Fibroblast of mammary gland (primary cell): ENCODE measurements around the gene HEG1.
A peak's percentile ranks its signal among the peaks of the same experiment; 100 is the strongest.

Source experiments
- DNase-seq: peaks from one replicate; pipeline ENCODE4 v3.0.0-alpha.2; 2010; ENCODE audit warnings: low read depth
- H3K4me3 ChIP-seq: 2 replicates; pipeline ENCODE4 v1.5.1; 2011; ENCODE audit warnings: low read depth, mild to moderate bottlenecking, low read length, moderate library complexity; ENCODE audit not compliant: control insufficient read depth
- TF ChIP-seq, protein P1 (sequence below): conservative IDR thresholded peaks from 2 replicates; pipeline ENCODE4 v1.5.1; 2011; ENCODE audit warnings: low read depth, low read length, inconsistent platforms; ENCODE audit not compliant: control insufficient read depth, insufficient read depth

HEG1 gene

GRCh38 chr3:125023833-125024555, 31.8 kb downstream of the HEG1 start:
- H3K4me3 ChIP-seq: no peak overlapping the region
- DNase-seq: no peak
- TF ChIP-seq, protein P1, sequence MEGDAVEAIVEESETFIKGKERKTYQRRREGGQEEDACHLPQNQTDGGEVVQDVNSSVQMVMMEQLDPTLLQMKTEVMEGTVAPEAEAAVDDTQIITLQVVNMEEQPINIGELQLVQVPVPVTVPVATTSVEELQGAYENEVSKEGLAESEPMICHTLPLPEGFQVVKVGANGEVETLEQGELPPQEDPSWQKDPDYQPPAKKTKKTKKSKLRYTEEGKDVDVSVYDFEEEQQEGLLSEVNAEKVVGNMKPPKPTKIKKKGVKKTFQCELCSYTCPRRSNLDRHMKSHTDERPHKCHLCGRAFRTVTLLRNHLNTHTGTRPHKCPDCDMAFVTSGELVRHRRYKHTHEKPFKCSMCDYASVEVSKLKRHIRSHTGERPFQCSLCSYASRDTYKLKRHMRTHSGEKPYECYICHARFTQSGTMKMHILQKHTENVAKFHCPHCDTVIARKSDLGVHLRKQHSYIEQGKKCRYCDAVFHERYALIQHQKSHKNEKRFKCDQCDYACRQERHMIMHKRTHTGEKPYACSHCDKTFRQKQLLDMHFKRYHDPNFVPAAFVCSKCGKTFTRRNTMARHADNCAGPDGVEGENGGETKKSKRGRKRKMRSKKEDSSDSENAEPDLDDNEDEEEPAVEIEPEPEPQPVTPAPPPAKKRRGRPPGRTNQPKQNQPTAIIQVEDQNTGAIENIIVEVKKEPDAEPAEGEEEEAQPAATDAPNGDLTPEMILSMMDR: no peak

DNA sequence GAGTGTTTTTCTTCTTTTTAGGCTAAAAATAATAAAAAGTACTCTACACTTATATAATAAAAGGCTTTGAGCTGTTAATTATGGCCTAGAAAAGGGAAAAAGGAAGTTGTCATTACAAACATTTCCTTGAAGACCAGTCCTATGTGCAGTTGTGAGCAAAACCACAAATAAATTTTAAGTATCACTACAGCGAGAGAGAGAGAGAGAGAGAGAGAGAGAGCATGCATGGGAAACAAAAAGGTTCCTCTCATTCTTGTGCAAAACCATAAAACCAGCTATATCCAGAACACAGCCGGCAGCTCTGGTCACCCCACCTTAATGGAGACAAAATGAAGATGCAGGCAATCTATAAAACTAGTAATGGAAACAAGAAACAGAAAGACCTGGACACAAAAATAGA, 33.6 kb downstream of the HEG1 start:
- H3K4me3 ChIP-seq: no peak overlapping the region
- TF ChIP-seq, protein P1: no peak
- DNase-seq: no peak

DNA sequence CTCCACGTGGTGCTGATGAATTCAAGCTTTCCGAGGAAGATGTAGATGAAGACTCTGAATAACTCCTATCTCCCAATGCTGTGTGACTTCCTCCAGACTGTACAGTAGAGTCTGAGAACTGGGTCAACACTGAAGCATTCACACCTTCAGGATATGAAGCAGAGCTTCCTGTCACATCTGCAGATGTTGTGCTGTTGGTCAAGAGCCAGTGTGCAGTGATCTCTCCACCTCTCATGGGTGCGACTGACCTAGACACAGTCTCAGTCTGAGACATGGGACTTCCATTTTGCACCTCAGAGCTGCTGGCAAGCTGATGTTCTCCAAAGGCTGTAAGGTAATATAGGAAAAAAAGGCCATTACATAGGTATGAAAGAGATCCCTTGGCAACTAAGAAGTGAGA, 36.5 kb downstream of the HEG1 start:
- TF ChIP-seq, protein P1: no peak
- no peak overlapping the region for H3K4me3 ChIP-seq
- DNase-seq: no peak

DNA sequence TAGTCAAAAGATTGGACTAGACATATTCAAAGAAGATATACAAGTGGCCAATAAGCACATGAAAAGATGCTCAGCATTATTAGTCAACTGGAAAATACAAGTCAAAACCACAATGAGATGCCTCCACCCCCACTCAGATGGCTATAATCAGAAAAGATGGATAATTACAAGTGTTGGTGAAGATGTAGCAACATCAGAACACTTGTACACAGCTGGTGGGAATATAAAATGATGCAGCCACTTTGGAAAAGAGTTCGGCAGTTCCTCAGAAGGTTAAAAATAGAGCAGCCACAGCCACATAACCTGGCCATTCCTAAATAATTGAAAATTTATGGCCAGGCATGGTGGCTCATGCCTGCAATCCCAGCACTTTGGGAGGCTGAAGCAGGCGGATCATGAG, 38.4 kb downstream of the HEG1 start:
- TF ChIP-seq, protein P1: no peak
- no peak overlapping the region for H3K4me3 ChIP-seq
- DNase-seq: peak; percentile 27

DNA sequence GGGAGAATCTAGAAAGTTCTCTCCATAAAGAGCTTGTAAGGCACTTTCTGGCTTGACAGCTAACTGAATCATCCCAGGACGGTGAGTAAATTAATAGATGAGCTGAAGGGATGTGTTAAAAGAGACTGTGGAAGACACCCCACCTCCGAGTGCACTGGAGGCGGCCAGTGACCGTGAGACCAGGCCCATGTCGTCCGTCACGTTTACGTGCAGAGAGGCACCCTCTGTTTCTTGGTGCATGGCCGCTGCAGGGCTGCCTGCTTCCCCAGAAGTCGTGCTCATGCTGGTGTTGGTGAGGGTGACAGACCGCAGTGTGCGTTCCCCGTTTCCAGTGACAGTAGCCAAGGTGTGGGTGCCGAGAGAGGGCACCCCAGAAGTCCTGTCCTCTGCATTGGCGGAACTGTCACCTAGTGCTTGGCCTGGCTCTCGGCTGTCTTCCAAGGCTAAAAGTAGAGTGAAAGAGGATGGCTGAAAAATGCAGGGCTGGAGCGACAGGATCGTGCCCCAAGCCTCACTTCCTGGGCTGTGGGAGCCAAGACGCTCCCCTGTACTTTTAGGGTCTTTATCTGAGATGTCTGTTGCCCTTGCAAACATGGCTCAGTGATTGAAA, 41.1 kb downstream of the HEG1 start:
- no peak for DNase-seq

DNA sequence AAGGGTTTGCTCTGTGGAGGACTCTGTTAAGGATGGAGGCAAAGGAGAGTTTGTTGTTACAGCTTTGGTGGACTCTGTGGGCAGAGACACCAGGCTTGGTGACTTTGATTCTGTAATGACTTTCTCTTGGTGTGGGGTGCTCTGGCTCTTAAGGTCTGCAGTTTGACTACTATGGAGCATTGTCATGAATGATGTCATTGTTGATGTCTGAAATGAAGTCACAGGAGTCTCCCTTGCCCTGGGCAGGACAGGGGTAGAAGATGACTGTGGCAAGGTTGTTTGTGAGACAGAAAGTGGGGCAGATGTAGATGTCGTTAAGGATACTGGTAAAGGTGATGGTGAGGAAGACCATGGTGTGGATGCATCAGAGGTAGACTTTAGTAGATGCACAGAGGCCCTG, 42.7 kb downstream of the HEG1 start:
- no peak for DNase-seq
- TF ChIP-seq, protein P1: no peak
- no peak overlapping the region for H3K4me3 ChIP-seq

More for the DNA sequence above, 41.1 kb downstream of the HEG1 start:
- H3K4me3 ChIP-seq: no peak overlapping the region
- TF ChIP-seq, protein P1: no peak
